ENCODE results near the gene CYP11A1. TPM values are rescaled to one million over a fixed set of nuclear protein-coding genes. Genes with fewer than 3 reads are reported as not detected.

The CYP11A1 gene
- total and polyA plus RNA-seq, 2 donors (not counting 1 experiment from before 2014, with no cell fraction given) = not detected

DNA sequence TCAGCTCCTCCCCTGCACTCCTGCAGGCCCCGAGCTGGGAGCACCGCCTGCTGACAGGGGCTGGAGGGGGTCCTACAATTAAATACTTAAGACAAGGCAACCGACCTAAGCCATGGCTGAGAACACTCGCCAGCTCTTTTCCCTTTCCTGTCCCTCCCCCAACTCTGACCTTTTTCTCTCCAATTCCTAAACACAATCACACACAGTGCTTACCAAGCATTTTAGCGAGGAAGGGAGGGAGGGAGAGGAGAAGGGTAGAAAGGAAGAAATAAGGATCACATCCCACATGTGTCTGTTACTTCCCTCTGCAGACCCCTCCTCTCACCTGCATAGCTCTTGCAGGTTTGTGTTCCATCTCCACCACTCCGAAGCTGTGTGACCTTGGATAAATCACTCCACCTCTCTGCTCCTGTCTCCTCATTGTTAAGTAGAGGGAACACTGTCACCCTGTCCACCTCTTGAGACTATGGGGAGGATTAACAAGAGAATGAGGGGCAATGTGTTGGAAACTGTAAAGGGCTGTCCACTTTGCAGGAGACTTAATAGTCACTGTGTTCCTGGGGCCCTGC lies 63.6 kb downstream of the CYP11A1 start:
- 38% methylated on average over 3 of the region's 6 CpGs for WGBS (ENCODE audit: insufficient coverage)
- no peak overlapping the region for H3K4me3 Mint-ChIP-seq
- no peaks in the 10 kb centered on the region for H3K9me3 Mint-ChIP-seq (ENCODE audit: insufficient read depth)
- no peaks in the 10 kb centered on the region for H3K4me1 ChIP-seq (ENCODE audit: control insufficient read depth in 2 of 2, insufficient read depth in 2 of 2, low read length in 2 of 2)
- H3K36me3 ChIP-seq (replicated peaks in 1 of 2; ENCODE audit: control extremely low read depth in 1 of 2, control insufficient read depth in 1 of 2, extremely low read depth in 1 of 2, insufficient read depth in 2 of 2, low read length in 1 of 2) = no peaks in the 10 kb centered on the region
- H3K27me3 ChIP-seq (replicated peaks in 1 of 4; ENCODE audit: control extremely low read depth in 1 of 4, control insufficient read depth in 3 of 4, insufficient read depth in 4 of 4, low read length in 3 of 4) = peaks cover 0 to 46% (median 9%) of the 10 kb centered on the region in 4 experiments
- no peaks in the 10 kb centered on the region for H4K20me1 ChIP-seq (ENCODE audit: control insufficient read depth, insufficient read depth, low read length, poor library complexity, severe bottlenecking)
- H3K4me1 Mint-ChIP-seq = no peaks in the 10 kb centered on the region
- no peak overlapping the region for H3K4me2 ChIP-seq (replicated peaks; ENCODE audit: low read depth, low read length, poor library complexity, severe bottlenecking)
- no peak overlapping the region for H2AFZ ChIP-seq (ENCODE audit: insufficient read depth, low read depth, low read length, poor library complexity, severe bottlenecking)
- intact Hi-C loops (cut with micrococcal nuclease) = loop anchor here (1.0 kb wide), 1 partner anchor 177 kb away; no protein-coding TSS in a partner anchor
- ChIA-PET POLR2A (no interaction called here), CTCF (interaction anchor here (0.8 to 2.3 kb wide), 3 partner anchors 175 to 331 kb away, joined by 3 to 7 read pairs (median 6); no protein-coding TSS in a partner anchor)
- peaks cover 0 to 2% (median 0%) of the 10 kb centered on the region in 3 donors for H3K9me3 ChIP-seq (ENCODE audit: control extremely low read depth in 1 of 3, control insufficient read depth in 2 of 3, insufficient read depth in 1 of 3, low read length in 2 of 3)
- DNase-seq (no peak), ATAC-seq (ENCODE audit: low read depth) (no peak)
- H3K79me2 ChIP-seq (ENCODE audit: control insufficient read depth, insufficient read depth, low read length) = no peaks in the 10 kb centered on the region
- H3K27ac ChIP-seq (ENCODE audit: low read length in 2 of 2) = no peak overlapping the region
- no peak overlapping the region for H3K4me3 ChIP-seq (ENCODE audit: control extremely low read depth in 1 of 5, extremely low read depth in 1 of 5, insufficient read depth in 1 of 5, low read depth in 2 of 5, low read length in 4 of 5)
- H3K9ac ChIP-seq (ENCODE audit: low read length) = no peak overlapping the region
- H3K27ac Mint-ChIP-seq = no peak overlapping the region
- TF ChIP-seq, protein P1, sequence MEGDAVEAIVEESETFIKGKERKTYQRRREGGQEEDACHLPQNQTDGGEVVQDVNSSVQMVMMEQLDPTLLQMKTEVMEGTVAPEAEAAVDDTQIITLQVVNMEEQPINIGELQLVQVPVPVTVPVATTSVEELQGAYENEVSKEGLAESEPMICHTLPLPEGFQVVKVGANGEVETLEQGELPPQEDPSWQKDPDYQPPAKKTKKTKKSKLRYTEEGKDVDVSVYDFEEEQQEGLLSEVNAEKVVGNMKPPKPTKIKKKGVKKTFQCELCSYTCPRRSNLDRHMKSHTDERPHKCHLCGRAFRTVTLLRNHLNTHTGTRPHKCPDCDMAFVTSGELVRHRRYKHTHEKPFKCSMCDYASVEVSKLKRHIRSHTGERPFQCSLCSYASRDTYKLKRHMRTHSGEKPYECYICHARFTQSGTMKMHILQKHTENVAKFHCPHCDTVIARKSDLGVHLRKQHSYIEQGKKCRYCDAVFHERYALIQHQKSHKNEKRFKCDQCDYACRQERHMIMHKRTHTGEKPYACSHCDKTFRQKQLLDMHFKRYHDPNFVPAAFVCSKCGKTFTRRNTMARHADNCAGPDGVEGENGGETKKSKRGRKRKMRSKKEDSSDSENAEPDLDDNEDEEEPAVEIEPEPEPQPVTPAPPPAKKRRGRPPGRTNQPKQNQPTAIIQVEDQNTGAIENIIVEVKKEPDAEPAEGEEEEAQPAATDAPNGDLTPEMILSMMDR (IDR thresholded peaks at IDR 0.05) = no peak
- TF ChIP-seq EZH2 (IDR thresholded peaks at IDR 0.05; ENCODE audit: borderline replicate concordance, insufficient read depth, low read depth, low read length, poor library complexity, severe bottlenecking) = no peak
- peaks cover 76% of the 10 kb centered on the region for H3K27me3 Mint-ChIP-seq

DNA sequence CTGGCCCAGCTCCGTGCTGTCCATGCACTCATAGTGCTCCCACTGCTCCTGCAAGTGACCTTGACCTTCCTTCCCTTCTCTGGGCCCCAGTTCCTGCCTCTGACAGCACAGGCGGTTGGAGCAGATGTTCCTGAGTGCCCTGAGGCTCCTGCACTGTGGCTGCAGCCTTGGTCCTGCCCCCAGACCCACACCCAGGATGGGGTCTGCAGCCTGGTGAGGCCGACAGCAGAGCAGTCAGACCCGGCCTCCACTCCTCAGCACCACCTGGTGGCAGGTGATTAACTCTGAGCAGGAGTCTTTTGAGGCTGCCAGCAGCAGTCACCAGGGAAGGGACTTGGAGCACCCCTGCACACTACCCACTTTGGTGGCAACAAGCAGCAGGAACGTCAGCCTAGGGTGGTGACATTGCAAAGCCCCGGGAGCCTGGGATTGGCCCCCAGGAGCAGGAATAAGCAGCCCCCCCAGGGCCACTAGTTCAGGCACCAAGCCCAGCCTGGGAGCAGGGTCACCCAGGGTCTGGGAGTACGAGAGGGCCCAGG lies 64.6 kb downstream of the CYP11A1 start:
- no peaks in the 10 kb centered on the region for H3K4me1 Mint-ChIP-seq
- ChIA-PET CTCF (interaction anchor here (1.7 to 2.3 kb wide), 2 partner anchors 175 to 176 kb away, joined by 6 to 7 read pairs; no protein-coding TSS in a partner anchor), POLR2A (no interaction called here)
- H3K4me2 ChIP-seq (replicated peaks; ENCODE audit: low read depth, low read length, poor library complexity, severe bottlenecking) = no peak overlapping the region
- H3K27me3 Mint-ChIP-seq = peaks cover 77% of the 10 kb centered on the region
- DNase-seq (peak; percentile 52), ATAC-seq (ENCODE audit: low read depth) (no peak)
- H3K4me3 ChIP-seq (ENCODE audit: control extremely low read depth in 1 of 5, extremely low read depth in 1 of 5, insufficient read depth in 1 of 5, low read depth in 2 of 5, low read length in 4 of 5) = no peak overlapping the region
- H3K36me3 ChIP-seq (replicated peaks in 1 of 2; ENCODE audit: control extremely low read depth in 1 of 2, control insufficient read depth in 1 of 2, extremely low read depth in 1 of 2, insufficient read depth in 2 of 2, low read length in 1 of 2) = no peaks in the 10 kb centered on the region
- intact Hi-C loops (cut with micrococcal nuclease) = loop anchor here (1.0 kb wide), 1 partner anchor 176 kb away; no protein-coding TSS in a partner anchor
- H4K20me1 ChIP-seq (ENCODE audit: control insufficient read depth, insufficient read depth, low read length, poor library complexity, severe bottlenecking) = no peaks in the 10 kb centered on the region
- H3K79me2 ChIP-seq (ENCODE audit: control insufficient read depth, insufficient read depth, low read length) = no peaks in the 10 kb centered on the region
- 27% methylated on average over 7 of the region's 7 CpGs for WGBS (ENCODE audit: insufficient coverage)
- H3K9me3 ChIP-seq (ENCODE audit: control extremely low read depth in 1 of 3, control insufficient read depth in 2 of 3, insufficient read depth in 1 of 3, low read length in 2 of 3) = peaks cover 0 to 2% (median 0%) of the 10 kb centered on the region in 3 donors
- peaks cover 0 to 39% (median 7%) of the 10 kb centered on the region in 4 experiments for H3K27me3 ChIP-seq (replicated peaks in 1 of 4; ENCODE audit: control extremely low read depth in 1 of 4, control insufficient read depth in 3 of 4, insufficient read depth in 4 of 4, low read length in 3 of 4)
- no peak overlapping the region for H2AFZ ChIP-seq (ENCODE audit: insufficient read depth, low read depth, low read length, poor library complexity, severe bottlenecking)
- H3K4me1 ChIP-seq (ENCODE audit: control insufficient read depth in 2 of 2, insufficient read depth in 2 of 2, low read length in 2 of 2) = no peaks in the 10 kb centered on the region
- no peaks in the 10 kb centered on the region for H3K9me3 Mint-ChIP-seq (ENCODE audit: insufficient read depth)
- no peak overlapping the region for H3K9ac ChIP-seq (ENCODE audit: low read length)
- H3K27ac Mint-ChIP-seq = peak overlapping the region; percentile 53
- H3K27ac ChIP-seq (ENCODE audit: low read length in 2 of 2) = no peak overlapping the region
- no peak overlapping the region for H3K4me3 Mint-ChIP-seq
- no peak for TF ChIP-seq EZH2 (IDR thresholded peaks at IDR 0.05; ENCODE audit: borderline replicate concordance, insufficient read depth, low read depth, low read length, poor library complexity, severe bottlenecking)
- TF ChIP-seq, protein P1 (IDR thresholded peaks at IDR 0.05) = peak; percentile 45

Data from B cell (primary cell).